Thoracic aorta (tissue), 2 donors: ENCODE data around the gene ERC1. TPM values are rescaled to one million over a fixed set of nuclear protein-coding genes. Genes with fewer than 3 reads are reported as not detected.
"Not testable (repeated sequence)": the region's sequence is repeated elsewhere in the genome, so short reads cannot be mapped to it uniquely, and the experiment has no call there.

Experiments
- ATAC-seq: fragments of 150-250 bp; one replicate; pipeline ENCODE4 v1.8.0; 2017; ENCODE audit warnings: low read depth; ENCODE audit not compliant: insufficient number of reproducible peaks, low FRiP score
- DNase-seq: peaks from one replicate; pipeline ENCODE4 v3.0.0-alpha.2; 2020; ENCODE audit warnings: low spot score
- H3K27ac ChIP-seq, 2 donors: fragments of 200-600 bp; sonication (generic); 1 replicate in 1 of 2; 2 replicates in 1 of 2; pipeline ENCODE4 v1.5.1; 2016; ENCODE audit warnings: mild to moderate bottlenecking in 2 of 2, moderate library complexity in 2 of 2
- H3K27me3 ChIP-seq: fragments of 200-600 bp; sonication (generic); replicated peaks from 2 replicates; pipeline ENCODE4 v1.6.0; 2016; ENCODE audit warnings: mild to moderate bottlenecking; ENCODE audit not compliant: insufficient read depth
- H3K36me3 ChIP-seq: fragments of 200-600 bp; sonication (generic); one replicate; pipeline ENCODE4 v1.5.1; 2016
- H3K4me1 ChIP-seq, 2 donors: fragments of 200-600 bp; sonication (generic); 1 replicate in 1 of 2; 2 replicates in 1 of 2; pipeline versions ENCODE4 v1.5.1 to v1.6.0; 2016; ENCODE audit warnings: low read depth in 2 of 2, mild to moderate bottlenecking in 1 of 2; ENCODE audit not compliant: control insufficient read depth in 1 of 2
- H3K4me3 ChIP-seq: fragments of 200-600 bp; sonication (generic); 2 replicates; pipeline ENCODE4 v1.5.1; 2016; ENCODE audit warnings: mild to moderate bottlenecking
- H3K9me3 ChIP-seq: fragments of 200-600 bp; sonication (generic); 2 replicates; pipeline ENCODE4 v1.5.1; 2016
- CTCF ChIP-seq: fragments of 200-600 bp; sonication (generic); IDR thresholded peaks from one replicate; pipeline ENCODE4 v1.5.1; 2019; ENCODE audit warnings: antibody characterized with exemption
- total RNA-seq, 2 donors: library from RNA; depleted of rRNA; stranded (reverse); fragments of >200 nt; gene quantifications; one replicate each; pipeline versions ENCODE4 v1.1.0 to v1.2.3, GENCODE V29; 2016

Gene ERC1
- total RNA-seq, 2 donors from 2014 or later: 45.8 to 80.0 TPM

DNA sequence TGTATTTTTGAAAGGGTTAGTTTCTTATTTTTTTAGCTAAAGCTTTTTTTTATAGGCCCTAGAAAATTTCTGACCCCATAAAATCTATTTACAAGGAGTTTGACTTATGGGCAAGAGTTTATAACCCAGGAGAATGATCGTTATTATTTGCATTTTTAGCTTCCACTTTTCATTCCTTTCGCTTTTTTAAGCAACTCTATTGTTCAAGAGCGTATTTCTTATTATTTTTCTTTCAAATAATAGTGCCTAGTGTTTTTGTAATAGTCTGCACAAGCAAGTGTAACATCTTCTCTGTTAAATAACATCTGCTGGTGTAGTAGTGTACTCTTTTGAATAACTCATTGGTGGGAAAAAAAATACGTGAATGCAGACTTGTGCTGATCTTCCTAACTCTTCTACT lies 216.3 kb downstream of the ERC1 start:
- TF ChIP-seq CTCF: no peak
- DNase-seq (no peak), ATAC-seq (no peak)
- H3K27me3 ChIP-seq: no peaks in the 10 kb centered on the region
- H3K4me3 ChIP-seq: no peak overlapping the region
- no peaks in the 10 kb centered on the region for H3K9me3 ChIP-seq
- H3K36me3 ChIP-seq: no peaks in the 10 kb centered on the region
- H3K27ac ChIP-seq: no peak overlapping the region
- peaks cover 16 to 29% of the 10 kb centered on the region in 2 donors for H3K4me1 ChIP-seq

GRCh38 chr12:1208719-1209118 lies 217.7 kb downstream of the ERC1 start:
- not testable (repeated sequence) for H3K36me3 ChIP-seq, ATAC-seq, H3K4me3 ChIP-seq, DNase-seq, H3K27me3 ChIP-seq, H3K9me3 ChIP-seq, H3K27ac ChIP-seq
- H3K4me1 ChIP-seq: peaks cover 16 to 30% of the 10 kb centered on the region in 2 donors

- Histone ChIP-seq H3K9me3 (no peaks in the 10 kb centered on the region), H3K27ac (no peak overlapping the region), H3K4me1 (peaks cover 3 to 18% of the 10 kb centered on the region in 2 donors), H3K36me3 (no peaks in the 10 kb centered on the region), H3K4me3 (no peak overlapping the region), H3K27me3 (no peaks in the 10 kb centered on the region)
- ATAC-seq: no peak
- DNase-seq: no peak
- TF ChIP-seq CTCF: no peak
Measured at GRCh38 chr12:1212526-1212925, 221.5 kb downstream of the ERC1 start.

GRCh38 chr12:1213205-1213604 lies 222.2 kb downstream of the ERC1 start:
- DNase-seq (no peak), ATAC-seq (no peak)
- Histone ChIP-seq H3K4me3 (no peak overlapping the region), H3K4me1 (peaks cover 7 to 24% of the 10 kb centered on the region in 2 donors), H3K27me3 (no peaks in the 10 kb centered on the region), H3K9me3 (no peaks in the 10 kb centered on the region), H3K27ac (no peak overlapping the region), H3K36me3 (no peaks in the 10 kb centered on the region)
- TF ChIP-seq CTCF: no peak

- Histone ChIP-seq H3K9me3 (no peaks in the 10 kb centered on the region), H3K36me3 (no peaks in the 10 kb centered on the region), H3K27ac (no peak overlapping the region), H3K27me3 (no peaks in the 10 kb centered on the region), H3K4me3 (no peak overlapping the region), H3K4me1 (peaks cover 7 to 28% of the 10 kb centered on the region in 2 donors)
- no peak for TF ChIP-seq CTCF
- no peak for ATAC-seq
- no peak for DNase-seq
Measured at GRCh38 chr12:1213618-1214205, 222.7 kb downstream of the ERC1 start.

- no peak for DNase-seq
- no peak for TF ChIP-seq CTCF
- Histone ChIP-seq H3K4me3 (peak overlapping the region; percentile 23), H3K27me3 (no peaks in the 10 kb centered on the region), H3K36me3 (no peaks in the 10 kb centered on the region), H3K4me1 (peaks cover 7 to 41% of the 10 kb centered on the region in 2 donors), H3K27ac (peak overlapping the region in 1 of 2 donors; percentile 50), H3K9me3 (no peaks in the 10 kb centered on the region)
- no peak for ATAC-seq
Measured at GRCh38 chr12:1216560-1216959, 225.5 kb downstream of the ERC1 start.
